HepG2 (cell line): ENCODE data around the gene ARID1A. TPM values are rescaled to one million over a fixed set of nuclear protein-coding genes. Genes with fewer than 3 reads are reported as not detected.

Experiments
- ATAC-seq: fragments of 200-7000 bp; cut with Tn5 transposase; 3 replicates; pipeline ENCODE4 v1.9.1; 2020; ENCODE audit warnings: mild to moderate bottlenecking, moderate library complexity
- BruUV-seq: library from RNA; stranded (reverse); fragments of 400-500 nt; replicated peaks from 2 replicates; lab custom pipeline; 2021; lab: Mats Ljungman, UMichigan
- CTCF ChIA-PET: fragments of 300-600 bp; formaldehyde crosslinking; extraction: SDS; loops from one replicate; lab custom pipeline; 2021; ENCODE audit warnings: low total read pairs, inconsistent platforms, low intra/inter-chr PET ratio; lab: Yijun Ruan, JAX
- POLR2A ChIA-PET: fragments of 350-600 bp; sonication (Branson Sonifier 250); formaldehyde crosslinking; loops from one replicate; lab custom pipeline; 2020; ENCODE audit warnings: antibody characterized with exemption, inconsistent platforms; lab: Yijun Ruan, JAX
- DNase-seq: peaks from one replicate; pipeline ENCODE4 v3.0.0-alpha.2; 2015; ENCODE audit warnings: low spot score
- FAIRE-seq: peaks from 3 replicates; lab custom pipeline; 2011; peaks lifted over from hg19 to GRCh38; lab: Jason Lieb, UNC
- H2AFZ ChIP-seq: one replicate; pipeline ENCODE4 v1.6.1; 2011; ENCODE audit warnings: low read length, inconsistent platforms
- H3K27ac ChIP-seq: fragments of 300-600 bp; 3 replicates; pipeline ENCODE4 v1.8.0; 2011; ENCODE audit warnings: mixed run types, mild to moderate bottlenecking, mixed read lengths, low read length, inconsistent platforms; ENCODE audit not compliant: insufficient read depth; ENCODE audit errors: extremely low read length
- H3K27me3 ChIP-seq, 2 experiments: fragments of 200-600 bp in 1 of 2; 2 replicates in 1 of 2; 3 replicates in 1 of 2; pipeline versions ENCODE4 v1.6.0 to v1.8.0; 2011; ENCODE audit warnings: low read length in 2 of 2, mild to moderate bottlenecking in 2 of 2, moderate library complexity in 2 of 2, inconsistent platforms in 1 of 2; ENCODE audit not compliant: insufficient read depth in 2 of 2, control insufficient read depth in 1 of 2
- H3K36me3 ChIP-seq, 2 experiments: fragments of 200-600 bp in 1 of 2; replicated peaks in 1 of 2; 2 replicates in 1 of 2; 3 replicates in 1 of 2; pipeline versions ENCODE4 v1.5.1 to v1.8.0; 2011; ENCODE audit warnings: low read length in 2 of 2, inconsistent platforms in 1 of 2; ENCODE audit not compliant: insufficient read depth in 2 of 2, control insufficient read depth in 1 of 2
- H3K4me1 ChIP-seq: 2 replicates; pipeline ENCODE4 v1.5.1; 2012; ENCODE audit warnings: low read length, inconsistent platforms; ENCODE audit not compliant: insufficient read depth
- H3K4me2 ChIP-seq: 2 replicates; pipeline ENCODE4 v1.6.0; 2011; ENCODE audit warnings: low read depth, low read length, inconsistent platforms
- H3K4me3 ChIP-seq, 3 experiments: fragments of 200-600 bp in 1 of 3; sonication (generic), shearing (Covaris generic) in 1 of 3; replicated peaks in 1 of 3; 2 replicates each; pipeline ENCODE4 v1.5.1; 2011 to 2016; ENCODE audit warnings: low read length in 3 of 3, inconsistent platforms in 2 of 3, low read depth in 2 of 3, mild to moderate bottlenecking in 2 of 3, control low read depth in 1 of 3, mixed read lengths in 1 of 3; ENCODE audit not compliant: insufficient read depth in 1 of 3
- H3K79me2 ChIP-seq: one replicate; pipeline ENCODE4 v1.6.1; 2011; ENCODE audit warnings: low read length, inconsistent platforms; ENCODE audit not compliant: insufficient read depth
- H3K9ac ChIP-seq: 2 replicates; pipeline ENCODE4 v1.6.0; 2011; ENCODE audit warnings: mild to moderate bottlenecking, low read depth, low read length, inconsistent platforms; ENCODE audit not compliant: insufficient read depth
- H3K9me3 ChIP-seq: 2 replicates; pipeline ENCODE4 v1.5.1; 2012; ENCODE audit warnings: mild to moderate bottlenecking, low read length
- H4K20me1 ChIP-seq: 2 replicates; pipeline ENCODE4 v1.6.0; 2011; ENCODE audit warnings: inconsistent platforms, mild to moderate bottlenecking, low read length, moderate library complexity; ENCODE audit not compliant: insufficient read depth
- AHR ChIP-seq: IDR thresholded peaks from 2 replicates; pipeline ENCODE4 v1.6.1; 2018; ENCODE audit warnings: missing genetic modification reagents, missing compliant biosample characterization
- FOXK2 ChIP-seq: fragments of 450-650 bp; IDR thresholded peaks from 2 replicates; pipeline ENCODE4 v1.6.1; 2016
- HMG20A ChIP-seq: IDR thresholded peaks from 2 replicates; pipeline ENCODE4 v1.6.1; 2016; ENCODE audit warnings: borderline replicate concordance
- KAT7 ChIP-seq: IDR thresholded peaks from 2 replicates; pipeline ENCODE4 v1.6.1; 2018; ENCODE audit warnings: borderline replicate concordance, missing compliant biosample characterization
- KLF11 ChIP-seq: IDR thresholded peaks from 2 replicates; pipeline ENCODE4 v1.6.1; 2016; ENCODE audit warnings: missing compliant biosample characterization
- SETDB1 ChIP-seq: sonication (generic); formaldehyde crosslinking; IDR thresholded peaks from 2 replicates; pipeline ENCODE4 v1.5.1; 2020; ENCODE audit warnings: missing genetic modification reagents, mild to moderate bottlenecking, borderline replicate concordance
- ZNF12 ChIP-seq: sonication (generic); formaldehyde crosslinking; IDR thresholded peaks from 2 replicates; pipeline ENCODE4 v1.5.0; 2020; ENCODE audit warnings: missing genetic modification reagents
- ZNF207 ChIP-seq: fragments of 450-650 bp; IDR thresholded peaks from 2 replicates; pipeline ENCODE4 v1.6.1; 2016; ENCODE audit warnings: antibody characterized with exemption, borderline replicate concordance
- ZNF563 ChIP-seq: sonication (generic); formaldehyde crosslinking; IDR thresholded peaks from 2 replicates; pipeline ENCODE4 v1.8.0; 2022; ENCODE audit warnings: mild to moderate bottlenecking, moderate library complexity, missing genetic modification reagents
- ZNF777 ChIP-seq: sonication (generic); formaldehyde crosslinking; IDR thresholded peaks from 2 replicates; pipeline ENCODE4 v1.4.0; 2020; ENCODE audit warnings: missing genetic modification reagents
- WGBS: methylation state at CpG from one replicate; pipeline ENCODE4 v1.1.6; 2017; ENCODE audit warnings: low lambda C conversion rate; 5-methylcytosine and 5-hydroxymethylcytosine counted together
- in situ Hi-C: cut with HindIII; loops from 2 replicates; pipeline ENCODE4 v1.10.0; 2017; ENCODE audit warnings: low pct_unique_long_range_greater_than_20kb; ENCODE audit not compliant: extremely low pct_ligation_motif_present
- intact Hi-C: fragments of 100-400 bp; cut with micrococcal nuclease; formaldehyde crosslinking; loops from one replicate; pipeline ENCODE4 v1.10.0; 2022; ENCODE audit not compliant: unreplicated experiment
- polyA plus RNA-seq, 8 experiments: library from polyadenylated mRNA; depleted of rRNA in 3 of 8; stranded (reverse) in 7 of 8; unstranded in 1 of 8; fragments of >200 nt; fragmentation: Illumina TruSeq in 4 of 8; extraction: Trizol in 4 of 8; gene quantifications; 2 replicates each; pipeline versions ENCODE4 v1.2.1 to v1.2.3, GENCODE V29; 2011 to 2016; ENCODE audit warnings: low read depth in 4 of 8, missing spikeins in 1 of 8, mixed read lengths in 1 of 8; ENCODE audit not compliant: insufficient read depth in 1 of 8
- total RNA-seq, 5 experiments: library from RNA; depleted of rRNA; stranded (reverse); fragments of >200 nt; fragmentation: Illumina TruSeq; extraction: Trizol; gene quantifications; 2 replicates each; pipeline ENCODE4 v1.2.3, GENCODE V29; 2016; ENCODE audit warnings: low read depth in 1 of 5
- TF ChIP-seq, protein P1 (sequence below): sonication (generic); formaldehyde crosslinking; IDR thresholded peaks from 2 replicates; pipeline ENCODE4 v1.4.0; 2020; ENCODE audit warnings: missing genetic modification reagents
- TF ChIP-seq, protein P2 (sequence below): sonication (generic); formaldehyde crosslinking; conservative IDR thresholded peaks from 2 replicates; pipeline ENCODE4 v1.5.0; 2020; ENCODE audit warnings: missing genetic modification reagents
- TF ChIP-seq, protein P3 (sequence below): sonication (generic); formaldehyde crosslinking; IDR thresholded peaks from 2 replicates; pipeline ENCODE4 v1.5.0; 2020; ENCODE audit warnings: mild to moderate bottlenecking, missing genetic modification reagents
- TF ChIP-seq, protein P4 (sequence below): sonication (generic); formaldehyde crosslinking; IDR thresholded peaks from 2 replicates; pipeline ENCODE4 v1.4.0; 2020; ENCODE audit warnings: missing genetic modification reagents
- TF ChIP-seq, protein P5 (sequence below): sonication (generic); formaldehyde crosslinking; IDR thresholded peaks from 2 replicates; pipeline ENCODE4 v1.4.0; 2020; ENCODE audit warnings: missing genetic modification reagents; ENCODE audit errors: not compliant biosample characterization
- TF ChIP-seq, protein P6 (sequence below): sonication (generic); formaldehyde crosslinking; IDR thresholded peaks from 2 replicates; pipeline ENCODE4 v1.4.0; 2020; ENCODE audit warnings: missing genetic modification reagents, borderline replicate concordance

ARID1A gene
- total and polyA plus RNA-seq, 2 of the 13 experiments (the other 11 are each of a cell fraction or from before 2014, with no cell fraction given), result 11.9 to 15.9 TPM

DNA sequence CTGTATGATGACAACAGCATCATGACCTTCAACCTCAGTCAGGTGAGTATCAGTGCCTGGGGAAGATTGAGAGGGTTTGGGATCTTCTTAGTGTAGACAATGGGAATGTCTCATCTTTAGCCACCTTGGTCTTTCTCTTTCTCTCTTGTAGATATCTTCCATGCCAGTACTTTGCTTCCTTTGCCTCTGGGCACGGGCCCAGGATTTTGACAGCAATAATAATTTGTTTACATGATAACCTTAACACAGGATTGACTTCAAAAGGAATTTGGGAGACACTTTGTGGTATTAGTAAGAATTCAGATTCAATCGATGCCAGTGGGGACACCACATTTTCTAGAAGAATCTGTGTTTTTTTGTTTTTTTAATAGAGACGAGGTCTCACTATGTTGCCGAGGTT is 79.9 kb downstream of the ARID1A start (continued):
- TF ChIP-seq ZNF563 (CRISPR knock-in tag) (no peak), ZNF12 (no peak), KAT7 (CRISPR knock-in tag) (no peak), ZNF777 (CRISPR knock-in tag) (no peak)
- TF ChIP-seq, protein P1, sequence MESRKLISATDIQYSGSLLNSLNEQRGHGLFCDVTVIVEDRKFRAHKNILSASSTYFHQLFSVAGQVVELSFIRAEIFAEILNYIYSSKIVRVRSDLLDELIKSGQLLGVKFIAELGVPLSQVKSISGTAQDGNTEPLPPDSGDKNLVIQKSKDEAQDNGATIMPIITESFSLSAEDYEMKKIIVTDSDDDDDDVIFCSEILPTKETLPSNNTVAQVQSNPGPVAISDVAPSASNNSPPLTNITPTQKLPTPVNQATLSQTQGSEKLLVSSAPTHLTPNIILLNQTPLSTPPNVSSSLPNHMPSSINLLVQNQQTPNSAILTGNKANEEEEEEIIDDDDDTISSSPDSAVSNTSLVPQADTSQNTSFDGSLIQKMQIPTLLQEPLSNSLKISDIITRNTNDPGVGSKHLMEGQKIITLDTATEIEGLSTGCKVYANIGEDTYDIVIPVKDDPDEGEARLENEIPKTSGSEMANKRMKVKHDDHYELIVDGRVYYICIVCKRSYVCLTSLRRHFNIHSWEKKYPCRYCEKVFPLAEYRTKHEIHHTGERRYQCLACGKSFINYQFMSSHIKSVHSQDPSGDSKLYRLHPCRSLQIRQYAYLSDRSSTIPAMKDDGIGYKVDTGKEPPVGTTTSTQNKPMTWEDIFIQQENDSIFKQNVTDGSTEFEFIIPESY (CRISPR knock-in tag), result no peak

DNA sequence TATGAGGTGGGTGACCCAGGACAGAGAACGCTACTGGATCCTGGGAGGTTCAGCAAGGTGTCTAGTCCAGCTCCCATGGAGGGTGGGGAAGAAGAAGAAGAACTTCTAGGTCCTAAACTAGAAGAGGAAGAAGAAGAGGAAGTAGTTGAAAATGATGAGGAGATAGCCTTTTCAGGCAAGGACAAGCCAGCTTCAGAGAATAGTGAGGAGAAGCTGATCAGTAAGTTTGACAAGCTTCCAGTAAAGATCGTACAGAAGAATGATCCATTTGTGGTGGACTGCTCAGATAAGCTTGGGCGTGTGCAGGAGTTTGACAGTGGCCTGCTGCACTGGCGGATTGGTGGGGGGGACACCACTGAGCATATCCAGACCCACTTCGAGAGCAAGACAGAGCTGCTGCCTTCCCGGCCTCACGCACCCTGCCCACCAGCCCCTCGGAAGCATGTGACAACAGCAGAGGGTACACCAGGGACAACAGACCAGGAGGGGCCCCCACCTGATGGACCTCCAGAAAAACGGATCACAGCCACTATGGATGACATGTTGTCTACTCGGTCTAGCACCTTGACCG is 83.4 kb downstream of the ARID1A start:
- Histone ChIP-seq H3K36me3 (peaks cover 29 to 63% of the 10 kb centered on the region in 2 experiments), H3K9ac (no peak overlapping the region), H3K79me2 (peaks cover 4% of the 10 kb centered on the region), H3K27ac (no peak overlapping the region), H2AFZ (no peak overlapping the region), H3K27me3 (no peaks in the 10 kb centered on the region), H4K20me1 (no peaks in the 10 kb centered on the region), H3K4me3 (no peak overlapping the region), H3K4me2 (no peak overlapping the region), H3K9me3 (no peaks in the 10 kb centered on the region), H3K4me1 (peaks cover 28% of the 10 kb centered on the region)
- intact Hi-C loops, result no loop called here
- FAIRE-seq (no peak), ATAC-seq (no peak), DNase-seq (no peak)
- ChIA-PET CTCF (no interaction called here), POLR2A (no interaction called here)
- in situ Hi-C loops, result no loop called here
- 98% methylated on average over 8 of the region's 11 CpGs for WGBS
- BruUV-seq, result no TSS peak
- TF ChIP-seq AHR (CRISPR knock-in tag) (no peak), HMG20A (CRISPR knock-in tag) (no peak), KLF11 (CRISPR knock-in tag) (no peak), SETDB1 (CRISPR knock-in tag) (no peak), ZNF207 (no peak), FOXK2 (no peak)
- TF ChIP-seq, protein P2, sequence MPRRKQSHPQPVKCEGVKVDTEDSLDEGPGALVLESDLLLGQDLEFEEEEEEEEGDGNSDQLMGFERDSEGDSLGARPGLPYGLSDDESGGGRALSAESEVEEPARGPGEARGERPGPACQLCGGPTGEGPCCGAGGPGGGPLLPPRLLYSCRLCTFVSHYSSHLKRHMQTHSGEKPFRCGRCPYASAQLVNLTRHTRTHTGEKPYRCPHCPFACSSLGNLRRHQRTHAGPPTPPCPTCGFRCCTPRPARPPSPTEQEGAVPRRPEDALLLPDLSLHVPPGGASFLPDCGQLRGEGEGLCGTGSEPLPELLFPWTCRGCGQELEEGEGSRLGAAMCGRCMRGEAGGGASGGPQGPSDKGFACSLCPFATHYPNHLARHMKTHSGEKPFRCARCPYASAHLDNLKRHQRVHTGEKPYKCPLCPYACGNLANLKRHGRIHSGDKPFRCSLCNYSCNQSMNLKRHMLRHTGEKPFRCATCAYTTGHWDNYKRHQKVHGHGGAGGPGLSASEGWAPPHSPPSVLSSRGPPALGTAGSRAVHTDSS (CRISPR knock-in tag), result no peak
- TF ChIP-seq, protein P3, sequence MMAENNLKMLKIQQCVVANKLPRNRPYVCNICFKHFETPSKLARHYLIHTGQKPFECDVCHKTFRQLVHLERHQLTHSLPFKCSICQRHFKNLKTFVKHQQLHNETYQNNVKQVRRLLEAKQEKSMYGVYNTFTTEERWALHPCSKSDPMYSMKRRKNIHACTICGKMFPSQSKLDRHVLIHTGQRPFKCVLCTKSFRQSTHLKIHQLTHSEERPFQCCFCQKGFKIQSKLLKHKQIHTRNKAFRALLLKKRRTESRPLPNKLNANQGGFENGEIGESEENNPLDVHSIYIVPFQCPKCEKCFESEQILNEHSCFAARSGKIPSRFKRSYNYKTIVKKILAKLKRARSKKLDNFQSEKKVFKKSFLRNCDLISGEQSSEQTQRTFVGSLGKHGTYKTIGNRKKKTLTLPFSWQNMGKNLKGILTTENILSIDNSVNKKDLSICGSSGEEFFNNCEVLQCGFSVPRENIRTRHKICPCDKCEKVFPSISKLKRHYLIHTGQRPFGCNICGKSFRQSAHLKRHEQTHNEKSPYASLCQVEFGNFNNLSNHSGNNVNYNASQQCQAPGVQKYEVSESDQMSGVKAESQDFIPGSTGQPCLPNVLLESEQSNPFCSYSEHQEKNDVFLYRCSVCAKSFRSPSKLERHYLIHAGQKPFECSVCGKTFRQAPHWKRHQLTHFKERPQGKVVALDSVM (CRISPR knock-in tag), result no peak
- TF ChIP-seq, protein P4, sequence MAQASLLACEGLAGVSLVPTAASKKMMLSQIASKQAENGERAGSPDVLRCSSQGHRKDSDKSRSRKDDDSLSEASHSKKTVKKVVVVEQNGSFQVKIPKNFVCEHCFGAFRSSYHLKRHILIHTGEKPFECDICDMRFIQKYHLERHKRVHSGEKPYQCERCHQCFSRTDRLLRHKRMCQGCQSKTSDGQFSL (CRISPR knock-in tag), result no peak
- TF ChIP-seq, protein P5, sequence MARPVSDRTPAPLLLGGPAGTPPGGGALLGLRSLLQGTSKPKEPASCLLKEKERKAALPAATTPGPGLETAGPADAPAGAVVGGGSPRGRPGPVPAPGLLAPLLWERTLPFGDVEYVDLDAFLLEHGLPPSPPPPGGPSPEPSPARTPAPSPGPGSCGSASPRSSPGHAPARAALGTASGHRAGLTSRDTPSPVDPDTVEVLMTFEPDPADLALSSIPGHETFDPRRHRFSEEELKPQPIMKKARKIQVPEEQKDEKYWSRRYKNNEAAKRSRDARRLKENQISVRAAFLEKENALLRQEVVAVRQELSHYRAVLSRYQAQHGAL (CRISPR knock-in tag), result no peak
- TF ChIP-seq, protein P6, sequence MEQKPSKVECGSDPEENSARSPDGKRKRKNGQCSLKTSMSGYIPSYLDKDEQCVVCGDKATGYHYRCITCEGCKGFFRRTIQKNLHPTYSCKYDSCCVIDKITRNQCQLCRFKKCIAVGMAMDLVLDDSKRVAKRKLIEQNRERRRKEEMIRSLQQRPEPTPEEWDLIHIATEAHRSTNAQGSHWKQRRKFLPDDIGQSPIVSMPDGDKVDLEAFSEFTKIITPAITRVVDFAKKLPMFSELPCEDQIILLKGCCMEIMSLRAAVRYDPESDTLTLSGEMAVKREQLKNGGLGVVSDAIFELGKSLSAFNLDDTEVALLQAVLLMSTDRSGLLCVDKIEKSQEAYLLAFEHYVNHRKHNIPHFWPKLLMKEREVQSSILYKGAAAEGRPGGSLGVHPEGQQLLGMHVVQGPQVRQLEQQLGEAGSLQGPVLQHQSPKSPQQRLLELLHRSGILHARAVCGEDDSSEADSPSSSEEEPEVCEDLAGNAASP (CRISPR knock-in tag), result no peak
